Measurements from ENCODE around the gene IRX2. TPM values are rescaled to one million over a fixed set of nuclear protein-coding genes. Genes with fewer than 3 reads are reported as not detected.

IRX2 gene
- total and polyA plus RNA-seq, 9 donors = 0.04 to 0.46 (median 0.15) TPM; not detected in 4

DNA sequence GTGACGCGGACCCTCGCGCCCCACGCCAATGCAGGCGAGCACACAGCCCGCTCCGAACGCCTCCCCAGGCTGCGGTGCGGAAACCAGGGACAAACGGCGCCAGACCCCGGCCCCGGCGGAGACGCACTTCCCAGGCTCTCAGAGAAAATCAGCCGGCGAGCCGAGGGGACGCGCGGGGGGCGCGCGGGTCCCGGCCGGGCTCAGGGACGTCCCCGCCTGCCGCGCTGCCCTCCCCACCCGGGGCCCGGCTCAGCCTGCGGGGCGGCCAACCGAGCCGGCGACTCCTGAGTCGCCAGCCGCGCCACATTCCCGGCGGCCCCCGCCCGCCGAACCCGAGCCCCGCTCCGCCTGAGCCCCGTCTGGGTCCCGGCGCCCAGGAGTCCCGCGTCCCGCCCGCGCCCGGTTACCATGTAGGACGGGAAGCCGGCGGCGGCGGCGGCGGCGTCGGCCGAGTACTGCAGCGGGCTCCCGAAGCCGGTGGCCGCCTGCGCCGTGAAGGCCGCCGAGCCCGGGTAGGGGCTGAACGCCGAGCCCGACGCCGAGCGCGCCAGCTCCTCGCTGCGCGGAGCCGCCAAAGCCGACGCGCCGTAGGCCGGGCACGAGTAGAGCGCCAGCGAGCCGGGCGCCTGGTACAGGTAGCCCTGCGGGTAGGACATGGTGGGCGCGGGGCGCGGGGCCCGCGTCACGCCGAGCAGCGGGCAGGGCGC lies 566 bp downstream of the IRX2 start:
- Histone ChIP-seq H3K4me3 (no peak overlapping the region), H3K9me3 (peaks cover 0 to 3% of the 10 kb centered on the region in 2 donors), H3K4me1 (ENCODE audit: insufficient read depth) (peaks cover 2% of the 10 kb centered on the region), H3K36me3 (no peaks in the 10 kb centered on the region), H3K27ac (no peak overlapping the region), H3K27me3 (no peaks in the 10 kb centered on the region)
- intact Hi-C loops (cut with DNase I) = no loop called here
- WGBS, 3 donors = 0 to 1% (median 0%) methylated on average over 13 to 110 of the region's 110 CpGs
- TF ChIP-seq POLR2A (IDR thresholded peaks at IDR 0.05) (no peak), EP300 (IDR thresholded peaks at IDR 0.05) (no peak)
- TF ChIP-seq, protein P1, sequence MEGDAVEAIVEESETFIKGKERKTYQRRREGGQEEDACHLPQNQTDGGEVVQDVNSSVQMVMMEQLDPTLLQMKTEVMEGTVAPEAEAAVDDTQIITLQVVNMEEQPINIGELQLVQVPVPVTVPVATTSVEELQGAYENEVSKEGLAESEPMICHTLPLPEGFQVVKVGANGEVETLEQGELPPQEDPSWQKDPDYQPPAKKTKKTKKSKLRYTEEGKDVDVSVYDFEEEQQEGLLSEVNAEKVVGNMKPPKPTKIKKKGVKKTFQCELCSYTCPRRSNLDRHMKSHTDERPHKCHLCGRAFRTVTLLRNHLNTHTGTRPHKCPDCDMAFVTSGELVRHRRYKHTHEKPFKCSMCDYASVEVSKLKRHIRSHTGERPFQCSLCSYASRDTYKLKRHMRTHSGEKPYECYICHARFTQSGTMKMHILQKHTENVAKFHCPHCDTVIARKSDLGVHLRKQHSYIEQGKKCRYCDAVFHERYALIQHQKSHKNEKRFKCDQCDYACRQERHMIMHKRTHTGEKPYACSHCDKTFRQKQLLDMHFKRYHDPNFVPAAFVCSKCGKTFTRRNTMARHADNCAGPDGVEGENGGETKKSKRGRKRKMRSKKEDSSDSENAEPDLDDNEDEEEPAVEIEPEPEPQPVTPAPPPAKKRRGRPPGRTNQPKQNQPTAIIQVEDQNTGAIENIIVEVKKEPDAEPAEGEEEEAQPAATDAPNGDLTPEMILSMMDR (IDR thresholded peaks at IDR 0.05) = no peak
- DNase-seq = no peak

DNA sequence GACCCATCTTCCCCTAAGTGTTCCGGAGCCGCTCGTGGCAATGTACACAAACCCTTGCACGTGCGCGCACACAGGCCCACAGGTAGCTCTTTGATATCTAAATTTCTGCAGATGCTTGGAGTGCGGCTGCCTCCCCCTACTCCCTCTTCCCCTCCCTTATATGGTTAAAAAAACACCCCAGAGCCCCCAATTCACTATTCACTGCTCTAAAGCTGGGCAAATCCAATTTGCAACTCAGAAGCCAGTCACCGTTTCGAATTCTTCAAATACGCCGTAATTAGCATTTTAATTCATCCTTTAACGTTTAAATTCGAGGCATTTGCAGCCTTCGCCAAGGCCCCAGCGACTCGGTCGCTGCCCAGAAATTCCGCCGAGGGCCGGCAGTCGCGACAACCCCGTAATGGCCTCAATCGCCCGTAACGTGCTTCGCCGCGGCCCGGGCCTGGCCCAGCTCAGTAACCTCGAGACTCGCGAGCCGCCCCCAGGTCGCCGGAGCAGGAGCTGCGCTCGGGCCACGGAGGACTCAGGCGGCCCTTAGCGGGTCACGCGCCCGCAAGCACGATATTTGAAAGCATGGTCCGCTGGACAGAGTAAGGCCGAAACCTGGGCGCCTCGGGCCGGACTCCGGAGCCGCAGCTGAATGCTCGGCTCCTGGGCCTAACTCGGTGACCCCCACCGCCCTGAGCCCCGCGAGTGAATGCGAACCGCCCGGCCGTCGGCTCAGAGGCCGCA lies 1.3 kb downstream of the IRX2 start:
- no peak for DNase-seq
- H3K27ac ChIP-seq = no peak overlapping the region
- no peaks in the 10 kb centered on the region for H3K27me3 ChIP-seq
- TF ChIP-seq EP300 (IDR thresholded peaks at IDR 0.05) (no peak), POLR2A (IDR thresholded peaks at IDR 0.05) (no peak)
- TF ChIP-seq, protein P1 (IDR thresholded peaks at IDR 0.05) = no peak
- H3K9me3 ChIP-seq = peaks cover 0 to 3% of the 10 kb centered on the region in 2 donors
- intact Hi-C loops (cut with DNase I) = no loop called here
- H3K4me1 ChIP-seq (ENCODE audit: insufficient read depth) = no peaks in the 10 kb centered on the region
- whole genome bisulfite sequencing, 3 donors = 4 to 6% (median 5%) methylated on average over 45 to 63 of the region's 63 CpGs
- no peak overlapping the region for H3K4me3 ChIP-seq
- H3K36me3 ChIP-seq = no peaks in the 10 kb centered on the region

DNA sequence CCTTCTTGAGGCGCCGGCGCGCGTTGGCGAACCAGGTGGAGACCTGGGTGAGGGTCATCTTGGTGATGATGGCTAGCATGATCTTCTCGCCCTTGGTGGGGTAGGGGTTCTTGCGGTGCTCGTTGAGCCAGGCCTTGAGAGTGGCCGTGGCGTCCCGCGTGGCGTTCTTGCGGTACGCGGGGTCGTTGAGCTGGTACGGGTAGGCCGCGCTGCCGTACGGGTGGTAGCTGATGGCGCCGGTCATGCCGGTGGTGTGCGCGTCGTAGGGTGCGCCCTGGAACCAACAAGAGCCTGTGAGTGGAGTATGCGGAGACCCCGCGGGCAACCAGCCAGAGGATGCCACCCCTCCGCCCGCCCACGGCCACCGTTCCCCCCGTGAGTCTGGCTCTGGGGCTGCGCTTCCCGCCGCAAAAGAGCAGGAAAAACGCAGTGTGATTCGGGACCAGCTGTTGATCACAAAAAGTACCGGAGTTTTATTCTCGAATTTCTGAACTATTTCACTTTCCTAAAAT lies 1.9 kb downstream of the IRX2 start:
- no peak overlapping the region for H3K27ac ChIP-seq
- H3K9me3 ChIP-seq = peaks cover 0 to 3% of the 10 kb centered on the region in 2 donors
- H3K36me3 ChIP-seq = no peaks in the 10 kb centered on the region
- no peak for DNase-seq
- H3K4me1 ChIP-seq (ENCODE audit: insufficient read depth) = no peaks in the 10 kb centered on the region
- TF ChIP-seq, protein P1 (IDR thresholded peaks at IDR 0.05) = no peak
- no peak for TF ChIP-seq EP300 (IDR thresholded peaks at IDR 0.05)
- no peak for TF ChIP-seq POLR2A (IDR thresholded peaks at IDR 0.05)
- H3K27me3 ChIP-seq = no peaks in the 10 kb centered on the region
- no peak overlapping the region for H3K4me3 ChIP-seq
- WGBS, 3 donors = 8 to 15% (median 9%) methylated on average over 43 to 45 of the region's 45 CpGs
- intact Hi-C loops (cut with DNase I) = no loop called here

DNA sequence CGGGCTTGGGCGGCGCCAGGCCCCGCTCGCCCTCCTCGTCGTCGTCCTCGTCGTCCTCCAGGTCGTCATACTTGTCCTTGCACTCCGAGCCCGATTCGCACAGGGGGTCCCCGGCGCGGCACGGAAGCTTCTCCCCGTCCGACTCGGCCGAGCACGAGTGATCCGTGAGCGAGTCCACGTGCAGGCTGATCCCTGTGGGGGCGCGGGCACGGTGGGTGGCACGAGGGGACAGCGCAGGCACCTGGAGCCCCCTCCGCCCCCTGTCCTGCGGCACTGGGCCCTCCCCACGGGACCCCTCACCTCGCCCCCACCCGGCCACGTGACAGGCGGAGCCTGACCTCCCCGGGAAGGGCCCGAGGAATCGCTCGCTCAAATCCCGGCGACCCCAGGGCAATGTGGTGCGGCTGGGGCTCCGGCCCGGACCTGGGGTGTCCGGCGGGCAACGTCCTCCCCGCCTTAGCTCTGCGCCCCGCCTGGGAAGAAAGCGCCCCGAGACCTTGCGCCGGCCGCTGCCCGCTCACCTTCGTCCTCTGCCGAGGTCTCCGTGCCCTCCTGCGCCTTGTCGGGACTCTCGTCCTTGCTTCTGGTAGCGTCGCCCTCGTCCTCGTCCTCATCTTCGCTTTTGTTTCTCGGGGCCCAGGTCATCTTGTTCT lies 2.5 kb downstream of the IRX2 start:
- peaks cover 0 to 3% of the 10 kb centered on the region in 2 donors for H3K9me3 ChIP-seq
- H3K4me1 ChIP-seq (ENCODE audit: insufficient read depth) = no peaks in the 10 kb centered on the region
- DNase-seq = no peak
- no peak overlapping the region for H3K4me3 ChIP-seq
- no peaks in the 10 kb centered on the region for H3K27me3 ChIP-seq
- H3K27ac ChIP-seq = no peak overlapping the region
- WGBS, 3 donors = 8 to 15% (median 10%) methylated on average over 45 to 71 of the region's 71 CpGs
- intact Hi-C loops (cut with DNase I) = no loop called here
- no peak for TF ChIP-seq EP300 (IDR thresholded peaks at IDR 0.05)
- TF ChIP-seq, protein P1 (IDR thresholded peaks at IDR 0.05) = no peak
- TF ChIP-seq POLR2A (IDR thresholded peaks at IDR 0.05) = no peak
- H3K36me3 ChIP-seq = no peaks in the 10 kb centered on the region

Measured in ovary (tissue), 9 donors.